Keratinocyte (primary cell): Measurements from ENCODE around the gene CEP68.

ENCODE experiments used
- CTCF ChIP-seq, 3 experiments: IDR thresholded peaks in 1 of 3; conservative IDR thresholded peaks in 1 of 3; optimal IDR thresholded peaks in 1 of 3; 2 replicates in 2 of 3; 3 replicates in 1 of 3; pipeline versions ENCODE3 to v1.5.1; 2011; ENCODE audit warnings: low read length in 3 of 3, mild to moderate bottlenecking in 3 of 3, moderate library complexity in 2 of 3, control low read depth in 1 of 3, inconsistent platforms in 1 of 3; ENCODE audit not compliant: insufficient read depth in 2 of 3; ENCODE audit errors: extremely low read depth in 1 of 3
- EZH2 ChIP-seq: IDR thresholded peaks from one replicate; pipeline ENCODE4 v1.6.1; 2012; ENCODE audit warnings: inconsistent platforms, mild to moderate bottlenecking, low read length, moderate library complexity

DNA sequence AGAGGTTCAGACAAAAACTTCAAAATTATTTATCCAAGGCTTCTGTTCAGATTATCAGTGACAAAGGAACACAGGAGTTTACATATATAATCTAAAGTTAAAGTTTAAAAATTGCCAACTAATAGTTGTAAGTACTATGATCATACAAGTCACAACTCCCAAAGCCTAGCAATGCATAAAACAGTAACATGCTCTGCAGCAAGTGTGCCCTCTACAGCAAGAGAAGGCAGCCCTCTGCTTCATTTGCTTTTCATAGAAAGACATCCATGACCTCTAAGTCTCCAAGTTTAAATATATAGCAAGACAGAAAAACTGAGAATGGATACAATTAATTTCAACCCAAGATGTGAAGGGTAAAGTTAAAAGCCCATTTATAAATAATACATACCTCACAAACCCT is 60.4 kb downstream of the CEP68 start:
- TF ChIP-seq CTCF (optimal IDR thresholded peaks at IDR 0.05 in 1 of 3, IDR thresholded peaks at IDR 0.05 in 1 of 3, conservative IDR thresholded peaks at IDR 0.05 in 1 of 3; ENCODE audit: extremely low read depth in 1 of 3, insufficient read depth in 2 of 3, low read length in 3 of 3) (no peak), EZH2 (no peak)
